HG03457 (cell line): ENCODE data around the gene LSM3.
"Not testable (repeated sequence)": the region's sequence is repeated elsewhere in the genome, so short reads cannot be mapped to it uniquely, and the experiment has no call there.

Source experiments
- ATAC-seq: cut with Tn5 transposase; IDR thresholded peaks from one replicate; pipeline ENCODE4 v1.9.1; 2021; ENCODE audit warnings: moderate number of reproducible peaks; ENCODE audit not compliant: unreplicated experiment

LSM3 gene

GRCh38 chr3:14214764-14215163, 36.1 kb downstream of the LSM3 start:
- no peak for ATAC-seq

GRCh38 chr3:14216257-14217048, 37.8 kb downstream of the LSM3 start:
- ATAC-seq = no peak

GRCh38 chr3:14218355-14218754, 39.7 kb downstream of the LSM3 start:
- no peak for ATAC-seq

- no peak for ATAC-seq
Observed at GRCh38 chr3:14220933-14221332, 42.3 kb downstream of the LSM3 start.

- no peak for ATAC-seq
Observed at GRCh38 chr3:14221902-14222301, 43.3 kb downstream of the LSM3 start.

GRCh38 chr3:14222457-14222856, 43.8 kb downstream of the LSM3 start:
- ATAC-seq = no peak

- ATAC-seq = no peak
Observed at GRCh38 chr3:14222900-14223594, 44.4 kb downstream of the LSM3 start.

- no peak for ATAC-seq
Observed at GRCh38 chr3:14223595-14223994, 45.0 kb downstream of the LSM3 start.

- ATAC-seq = no peak
Observed at GRCh38 chr3:14224895-14225294, 46.3 kb downstream of the LSM3 start.

GRCh38 chr3:14225421-14225820, 46.8 kb downstream of the LSM3 start:
- ATAC-seq = no peak

- ATAC-seq = not testable (repeated sequence)
Observed at GRCh38 chr3:14226351-14226750, 47.7 kb downstream of the LSM3 start.

GRCh38 chr3:14227856-14228255, 49.2 kb downstream of the LSM3 start:
- ATAC-seq = no peak

GRCh38 chr3:14228681-14229470, 50.3 kb downstream of the LSM3 start:
- no peak for ATAC-seq

GRCh38 chr3:14229695-14230094, 51.1 kb downstream of the LSM3 start:
- not testable (repeated sequence) for ATAC-seq

GRCh38 chr3:14230729-14231128, 52.1 kb downstream of the LSM3 start:
- no peak for ATAC-seq

- no peak for ATAC-seq
Observed at GRCh38 chr3:14231145-14231990, 52.8 kb downstream of the LSM3 start.

- ATAC-seq = no peak
Observed at GRCh38 chr3:14231998-14232501, 53.4 kb downstream of the LSM3 start.

GRCh38 chr3:14234251-14235002, 55.8 kb downstream of the LSM3 start:
- no peak for ATAC-seq

- no peak for ATAC-seq
Observed at GRCh38 chr3:14235003-14235911, 56.6 kb downstream of the LSM3 start.
